AG04450 (cell line): ENCODE measurements around the gene PLK2. TPM values are rescaled to one million over a fixed set of nuclear protein-coding genes. Genes with fewer than 3 reads are reported as not detected.

ENCODE experiments used
- CTCF ChIA-PET: fragments of 300-600, 350-600 bp; formaldehyde crosslinking; extraction: SDS; loops from one replicate; lab custom pipeline; 2022; ENCODE audit warnings: antibody characterized with exemption, inconsistent platforms; lab: Charles Lee
- POLR2A ChIA-PET: fragments of 350-600 bp; formaldehyde crosslinking; extraction: SDS; loops from one replicate; lab custom pipeline; 2021; ENCODE audit warnings: antibody characterized with exemption, inconsistent platforms; lab: Yijun Ruan, JAX
- DNase-seq: peaks from one replicate; pipeline ENCODE4 v3.0.0-alpha.2; 2011; ENCODE audit warnings: low read depth, low spot score
- H3K27ac ChIP-seq: one replicate; pipeline ENCODE4 v1.5.1; 2012; ENCODE audit warnings: low read depth, low read length, control low read depth
- H3K27me3 ChIP-seq: one replicate; pipeline ENCODE4 v1.6.0; 2012; ENCODE audit warnings: low read length; ENCODE audit not compliant: control insufficient read depth, insufficient read depth
- H3K4me3 ChIP-seq: 2 replicates; pipeline ENCODE4 v1.5.1; 2011; ENCODE audit warnings: mild to moderate bottlenecking, low read depth, low read length, control low read depth
- H3K9me3 ChIP-seq: 2 replicates; pipeline ENCODE4 v1.5.1; 2012; ENCODE audit warnings: low read length; ENCODE audit not compliant: control insufficient read depth, insufficient read depth
- CTCF ChIP-seq: IDR thresholded peaks from 2 replicates; pipeline ENCODE4 v1.5.1; 2011; ENCODE audit warnings: low read depth, low read length, control low read depth, inconsistent platforms
- polyA plus RNA-seq: library from polyadenylated mRNA; depleted of rRNA; stranded (reverse); fragments of >200 nt; gene quantifications from 2 replicates; pipeline ENCODE4 v1.2.3, GENCODE V29; 2011

The PLK2 gene
- polyA plus RNA-seq, 1 experiment, result 229 TPM

GRCh38 chr5:58450018-58450417 is 9.9 kb downstream of the PLK2 start:
- Histone ChIP-seq H3K9me3 (peaks cover 5% of the 10 kb centered on the region; the same call in 1 of the 2 replicates), H3K27ac (no peak overlapping the region), H3K27me3 (no peaks in the 10 kb centered on the region), H3K4me3 (no peak overlapping the region)
- POLR2A ChIA-PET, result interaction anchor here (1.5 kb wide), 1 partner anchor 671 kb away, joined by 5 read pairs; no protein-coding TSS in a partner anchor
- CTCF ChIA-PET, result interaction anchor here (1.9 kb wide), 1 partner anchor 671 kb away, joined by 7 read pairs; no protein-coding TSS in a partner anchor
- no peak for DNase-seq
- TF ChIP-seq CTCF, result no peak

GRCh38 chr5:58447226-58447625 is 12.7 kb downstream of the PLK2 start:
- no peak overlapping the region for H3K27ac ChIP-seq
- DNase-seq, result no peak
- no peaks in the 10 kb centered on the region for H3K27me3 ChIP-seq
- H3K4me3 ChIP-seq, result no peak overlapping the region
- POLR2A ChIA-PET, result no interaction called here
- TF ChIP-seq CTCF, result no peak
- H3K9me3 ChIP-seq, result peaks cover 5% of the 10 kb centered on the region; the same call in 1 of the 2 replicates
- CTCF ChIA-PET, result interaction anchor here (0.8 to 1.6 kb wide), 3 partner anchors 14 to 948 kb away, joined by 3 to 6 read pairs (median 3); no protein-coding TSS in a partner anchor

- ChIA-PET CTCF (interaction anchor here (1.6 kb wide), 1 partner anchor 667 kb away, joined by 6 read pairs; no protein-coding TSS in a partner anchor), POLR2A (no interaction called here)
- no peak for TF ChIP-seq CTCF
- peaks cover 5% of the 10 kb centered on the region; the same call in 1 of the 2 replicates for H3K9me3 ChIP-seq
- no peak overlapping the region for H3K27ac ChIP-seq
- no peak for DNase-seq
- H3K4me3 ChIP-seq, result no peak overlapping the region
- H3K27me3 ChIP-seq, result no peaks in the 10 kb centered on the region
Measured at GRCh38 chr5:58446024-58446423, 13.9 kb downstream of the PLK2 start.

- no peak for DNase-seq
- H3K27me3 ChIP-seq, result no peaks in the 10 kb centered on the region
- no peak overlapping the region for H3K27ac ChIP-seq
- CTCF ChIA-PET, result no interaction called here
- POLR2A ChIA-PET, result no interaction called here
- no peak overlapping the region for H3K4me3 ChIP-seq
- no peak for TF ChIP-seq CTCF
- H3K9me3 ChIP-seq, result peaks cover 5% of the 10 kb centered on the region; the same call in 1 of the 2 replicates
Measured at GRCh38 chr5:58444805-58445204, 15.1 kb downstream of the PLK2 start.

- ChIA-PET POLR2A (no interaction called here), CTCF (interaction anchor here (1.1 kb wide), 1 partner anchor 1143 kb away, joined by 7 read pairs; no protein-coding TSS in a partner anchor)
Measured at GRCh38 chr5:58440901-58441460, 18.9 kb downstream of the PLK2 start.

More at GRCh38 chr5:58440901-58441460, 18.9 kb downstream of the PLK2 start:
- Histone ChIP-seq H3K4me3 (no peak overlapping the region), H3K27ac (no peak overlapping the region), H3K9me3 (peaks cover 2% of the 10 kb centered on the region; the same call in 1 of the 2 replicates), H3K27me3 (no peaks in the 10 kb centered on the region)
- TF ChIP-seq CTCF, result no peak
- DNase-seq, result no peak
